NOMO-1 (cell line): Measurements from ENCODE around the gene INAFM2.

Experiments
- DNase-seq, 2 experiments: peaks; one replicate each; lab custom pipeline; 2025; ENCODE audit not compliant: unreplicated experiment in 2 of 2; lab: John Stamatoyannopoulos, UW

The INAFM2 gene

DNA sequence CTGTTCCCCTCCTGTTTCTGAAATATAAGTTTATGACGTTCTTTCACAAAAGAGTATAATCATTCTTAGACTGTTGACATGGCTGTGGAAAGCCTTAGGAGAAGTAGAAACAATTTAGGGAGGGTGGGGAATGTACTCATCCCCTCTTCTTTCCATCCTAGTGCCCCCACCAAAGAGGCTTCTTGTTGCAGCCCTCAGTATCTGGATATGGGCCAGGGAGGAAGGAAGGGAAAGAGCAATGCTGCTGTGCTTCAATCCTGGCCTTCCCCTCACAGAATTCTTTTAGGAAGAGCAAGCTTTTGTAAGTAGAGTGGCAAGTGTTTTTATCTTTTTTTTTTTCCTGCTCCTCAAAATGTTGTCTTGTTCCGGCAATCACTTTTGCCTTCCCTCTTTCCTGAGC is 1.7 kb downstream of the INAFM2 start:
- DNase-seq: peak in 1 of 2 experiments; percentile 2

DNA sequence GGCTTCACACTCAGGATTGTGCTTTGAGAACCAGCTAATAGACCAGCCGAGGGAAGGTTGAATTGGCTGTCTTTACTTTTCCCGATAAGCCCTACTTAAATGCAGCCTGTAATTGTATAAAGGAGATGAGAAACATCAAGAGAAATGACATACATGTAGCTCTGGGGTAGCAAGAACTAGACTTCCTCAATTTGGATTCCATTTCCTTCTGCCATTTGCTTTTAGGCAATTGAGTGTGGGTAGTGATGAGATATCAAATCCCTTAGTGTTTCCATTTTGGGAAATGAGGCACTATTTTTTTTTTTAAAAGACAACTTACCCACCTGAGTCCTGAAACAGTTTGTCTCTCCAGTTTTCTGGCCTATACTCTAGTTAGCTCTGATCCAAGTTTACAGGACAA is 2.2 kb downstream of the INAFM2 start:
- peak; percentile 23 to 34 for DNase-seq

DNA sequence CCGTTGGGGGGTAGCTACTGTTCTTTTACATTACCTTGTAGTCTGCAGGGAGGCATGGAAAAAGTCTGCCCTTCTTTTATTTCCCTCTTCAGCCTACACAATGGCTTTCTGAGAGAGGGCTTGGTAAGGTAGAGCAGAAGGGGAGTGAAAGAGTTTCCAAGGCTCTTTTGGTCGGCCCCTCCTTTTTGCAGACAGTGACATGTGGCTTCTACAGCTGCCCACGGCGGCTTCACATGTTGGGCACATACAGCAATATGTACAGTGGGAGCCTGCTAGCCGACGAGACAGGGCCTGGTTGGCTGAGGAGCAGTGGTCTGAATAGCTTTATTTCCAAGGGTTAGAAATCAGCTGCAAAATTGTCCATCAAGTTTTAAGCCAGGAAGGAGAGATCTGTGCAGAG is 4.0 kb downstream of the INAFM2 start:
- no peak for DNase-seq

DNA sequence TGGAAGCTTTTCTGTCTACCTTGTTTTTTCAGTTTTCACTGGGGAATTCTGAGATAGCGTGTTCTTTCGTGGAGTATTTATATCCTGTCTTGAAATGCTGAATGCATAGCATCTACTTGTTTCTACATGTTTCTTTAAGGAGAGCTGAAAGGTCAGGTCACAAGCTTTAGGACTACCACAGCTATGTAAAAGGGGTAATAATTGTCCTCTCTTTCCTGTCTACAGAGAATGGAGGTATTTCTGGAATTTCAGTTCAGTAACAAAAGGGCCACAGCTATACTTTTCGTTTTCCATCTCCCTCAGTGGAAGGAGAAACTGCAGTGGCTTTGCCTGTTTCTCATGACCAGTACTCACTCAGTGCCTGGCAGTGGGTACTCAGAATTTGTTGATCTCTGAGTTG is 4.7 kb downstream of the INAFM2 start:
- DNase-seq: no peak

DNA sequence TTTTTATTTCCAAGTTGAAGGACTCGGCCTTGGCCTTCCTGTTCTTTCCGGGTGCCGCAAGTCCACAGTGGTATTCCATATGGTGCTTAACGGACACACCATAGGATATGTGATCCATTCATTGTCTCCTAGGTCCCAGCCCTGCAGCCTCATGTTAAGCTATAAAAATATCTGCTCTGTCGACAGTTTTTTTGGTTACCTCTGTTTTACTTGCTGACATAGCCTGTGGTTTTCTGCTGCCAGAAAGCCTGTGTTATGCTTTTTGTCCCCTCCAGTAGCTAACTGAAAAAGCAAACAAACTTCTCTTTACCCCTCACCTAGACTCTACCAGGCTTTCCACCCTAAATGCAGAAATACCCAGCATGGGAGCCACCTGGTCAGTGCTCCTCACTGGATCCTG is 5.3 kb downstream of the INAFM2 start:
- DNase-seq: no peak

DNA sequence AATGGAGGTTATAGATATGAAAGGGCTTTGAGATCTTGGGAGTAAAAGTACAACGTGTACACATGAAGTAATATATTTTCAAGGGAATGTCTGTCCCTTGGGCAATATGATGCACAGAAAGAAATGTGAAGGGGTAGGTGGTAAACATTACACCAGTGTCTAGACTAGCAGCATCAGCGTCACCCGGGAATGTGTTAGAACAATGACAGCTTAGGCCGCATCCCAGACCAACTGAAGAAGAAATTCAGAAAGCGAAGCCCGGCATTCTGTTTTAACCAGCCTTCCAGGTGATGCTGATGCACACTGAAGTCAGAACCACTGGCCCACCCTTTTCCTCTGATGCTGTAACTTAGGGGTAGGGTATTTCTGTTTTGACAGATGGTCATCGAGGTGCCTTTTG is 6.3 kb downstream of the INAFM2 start:
- no peak for DNase-seq

DNA sequence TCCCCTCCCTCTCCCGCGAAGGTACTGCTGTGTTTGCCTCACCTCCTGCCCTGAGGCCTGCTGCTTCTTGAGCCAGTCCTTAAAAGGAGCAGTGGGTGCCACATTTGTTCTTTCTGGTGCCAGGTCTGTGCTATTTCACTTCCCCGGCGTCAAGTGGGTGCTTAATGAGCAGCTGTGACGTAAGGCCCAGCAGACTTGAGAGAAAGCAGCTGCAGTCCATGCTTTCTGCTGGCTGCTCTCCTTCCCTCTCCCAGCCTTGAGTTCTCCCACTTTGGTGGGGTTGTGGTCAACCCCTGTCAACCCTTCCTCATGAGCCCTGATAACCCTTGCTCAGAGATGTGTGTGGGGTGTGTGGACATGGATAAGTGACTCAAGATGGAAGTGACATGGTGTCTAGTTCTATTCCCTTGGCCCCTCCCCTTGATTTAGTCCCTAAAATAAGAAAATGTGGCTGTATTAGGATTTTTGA is 6.9 kb downstream of the INAFM2 start:
- no peak for DNase-seq

DNA sequence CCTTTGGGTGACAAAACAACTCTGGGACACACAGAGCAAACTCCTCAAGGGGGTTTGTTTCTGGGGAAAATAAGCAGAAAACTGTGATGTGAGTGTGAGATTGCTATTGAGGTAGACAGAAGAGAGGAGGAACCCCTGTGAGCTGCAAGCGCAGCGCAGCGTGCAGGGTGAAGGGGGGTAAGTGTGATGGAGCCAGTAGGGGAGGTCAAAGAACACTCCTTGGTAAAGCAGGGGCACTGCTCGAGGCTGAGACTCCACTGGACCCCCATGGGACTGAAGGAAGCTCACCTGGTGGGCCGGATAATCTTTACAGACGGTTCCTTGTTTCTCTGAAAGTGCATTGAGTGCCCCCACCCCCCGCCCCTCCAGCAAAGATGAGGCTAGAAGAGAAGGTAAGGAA is 7.5 kb downstream of the INAFM2 start:
- DNase-seq: no peak

DNA sequence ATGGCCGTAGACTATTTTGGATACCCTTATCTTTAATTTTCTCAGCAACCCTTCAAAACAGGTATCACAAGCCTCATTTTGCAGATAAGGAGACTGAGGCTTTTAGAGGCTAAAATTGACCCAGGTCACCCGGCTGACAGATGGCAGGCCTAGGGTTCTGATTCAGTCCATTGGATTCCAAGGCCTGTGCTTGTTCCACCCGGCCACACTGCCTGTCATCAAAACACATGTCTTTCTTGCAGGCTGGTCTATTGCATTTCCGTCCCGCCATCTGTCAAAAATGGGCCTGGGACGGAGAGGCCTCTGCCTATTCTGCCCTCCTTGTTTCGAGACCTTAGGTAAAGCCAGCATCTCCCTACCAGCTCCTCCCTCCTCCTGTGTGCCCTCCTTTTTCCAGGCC is 8.1 kb downstream of the INAFM2 start:
- no peak for DNase-seq

DNA sequence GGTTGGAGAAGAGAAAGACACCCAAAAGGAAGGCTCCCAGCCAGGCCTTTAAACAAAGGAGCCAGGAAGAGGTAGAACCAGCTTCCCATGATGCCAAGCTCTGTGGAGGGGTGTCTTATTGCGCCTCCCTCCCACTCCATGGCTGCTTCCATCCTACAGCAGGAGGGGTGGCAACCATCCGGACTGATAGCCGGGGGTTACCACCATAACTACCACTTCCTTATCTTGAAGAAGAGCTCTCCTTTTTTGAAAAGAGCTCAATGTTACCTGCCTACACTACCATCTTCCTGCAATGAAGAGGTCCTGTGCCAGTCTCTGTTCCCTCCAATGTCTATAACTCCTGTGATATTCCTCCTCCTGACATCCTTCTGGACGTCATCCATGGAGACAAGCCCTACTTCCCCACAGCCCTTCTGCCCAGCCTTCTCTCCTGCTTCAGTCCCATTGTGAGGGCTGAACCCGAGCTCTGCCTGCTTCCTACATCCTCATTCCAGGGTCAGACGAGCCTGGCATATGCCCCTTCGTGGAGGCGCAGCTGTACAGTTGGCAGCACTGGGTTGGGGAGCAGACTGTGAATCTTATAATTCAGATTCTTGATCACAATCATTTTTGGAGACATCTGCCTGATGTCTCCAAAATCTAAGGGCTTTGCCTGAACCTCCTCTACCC is 8.8 kb downstream of the INAFM2 start:
- no peak for DNase-seq

DNA sequence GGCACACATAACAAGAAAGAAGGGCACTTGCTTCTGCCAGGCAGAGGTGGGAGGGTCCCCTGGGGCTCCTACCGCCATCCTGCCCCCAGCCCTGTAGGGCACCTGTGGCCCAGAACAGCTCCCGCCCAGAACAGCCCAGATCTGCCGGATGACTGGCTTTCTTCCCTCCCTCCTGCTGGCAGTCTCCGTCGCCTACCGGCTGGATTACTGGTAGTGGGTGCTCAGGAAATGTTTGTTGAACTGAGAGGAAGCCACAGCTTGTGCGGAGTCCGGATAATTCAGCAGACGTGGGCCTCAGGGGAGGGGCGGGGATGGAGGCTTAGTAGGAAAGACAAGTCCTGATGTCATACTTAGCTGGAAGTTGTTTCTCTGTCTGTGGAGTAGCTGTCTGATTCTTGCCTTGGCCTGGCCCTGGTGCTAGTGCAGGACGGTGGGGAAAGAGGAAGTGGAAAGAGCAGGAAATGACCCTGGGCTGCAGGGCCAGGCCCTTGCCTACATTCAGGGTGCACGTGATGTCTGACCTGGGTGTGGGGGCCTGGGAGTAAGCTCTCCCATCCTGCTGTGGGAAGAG is 10.5 kb downstream of the INAFM2 start:
- peak; percentile 88 for DNase-seq

DNA sequence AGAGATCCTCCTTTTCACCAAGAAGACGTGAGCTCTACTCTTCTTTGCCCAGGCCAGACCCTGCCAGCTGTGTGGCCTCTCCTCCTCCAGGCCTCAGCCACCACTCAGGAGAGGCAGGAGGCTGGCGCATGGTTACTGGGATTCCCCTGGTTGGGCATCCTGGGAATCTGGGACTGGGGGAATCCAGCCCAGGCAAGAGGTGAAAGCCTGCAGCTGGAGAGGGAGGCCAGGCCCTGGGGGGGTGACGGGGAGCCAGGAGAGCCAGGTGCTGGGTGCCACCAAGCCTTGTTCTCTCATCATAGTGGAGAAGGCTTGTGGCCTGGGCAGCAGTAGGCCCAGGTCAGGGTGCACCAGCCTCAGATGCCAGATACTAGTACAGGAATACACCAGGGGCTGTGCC is 11.0 kb downstream of the INAFM2 start:
- DNase-seq: no peak

DNA sequence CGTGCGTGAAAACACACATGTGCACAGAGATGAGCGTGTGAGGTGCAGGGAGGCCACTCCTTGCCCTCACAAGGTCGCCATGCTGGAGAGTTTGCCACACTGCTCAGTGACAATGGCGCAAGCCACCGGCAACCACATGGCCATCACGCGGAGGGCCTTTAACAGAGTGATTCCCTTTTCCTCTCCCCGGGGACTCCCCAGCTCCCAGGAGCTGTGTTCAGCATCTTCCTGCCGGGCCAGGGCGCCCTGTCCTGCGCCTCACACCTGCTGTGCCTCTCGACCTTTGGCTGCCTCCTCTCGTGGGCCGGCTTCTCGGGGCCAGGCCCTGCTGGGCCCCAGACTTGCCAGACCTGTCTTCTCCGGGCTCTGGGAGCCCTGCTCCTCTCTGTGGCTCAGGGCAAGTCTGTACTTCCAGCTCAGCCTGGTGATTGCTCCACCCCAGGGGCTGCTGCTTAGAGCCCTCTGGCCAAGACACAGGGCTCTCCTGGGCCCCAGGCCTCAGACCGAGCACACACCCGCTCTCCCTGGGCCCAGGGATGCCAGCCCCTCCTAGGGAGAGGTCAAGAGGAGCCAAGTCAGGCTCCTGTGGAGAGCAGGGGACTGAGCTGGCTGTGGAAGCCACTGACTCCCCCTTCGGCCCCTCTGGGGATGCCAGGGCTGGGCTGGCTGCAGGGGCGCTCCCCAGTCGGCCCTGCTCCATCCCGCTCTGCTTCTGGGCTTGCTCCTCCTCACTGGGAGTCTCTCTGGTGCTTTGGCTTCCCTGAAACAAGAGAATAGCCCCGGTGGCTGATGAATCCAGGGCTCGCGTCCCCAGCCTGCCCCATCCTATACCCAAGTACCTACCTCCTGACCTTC is 11.7 kb downstream of the INAFM2 start:
- DNase-seq: no peak

DNA sequence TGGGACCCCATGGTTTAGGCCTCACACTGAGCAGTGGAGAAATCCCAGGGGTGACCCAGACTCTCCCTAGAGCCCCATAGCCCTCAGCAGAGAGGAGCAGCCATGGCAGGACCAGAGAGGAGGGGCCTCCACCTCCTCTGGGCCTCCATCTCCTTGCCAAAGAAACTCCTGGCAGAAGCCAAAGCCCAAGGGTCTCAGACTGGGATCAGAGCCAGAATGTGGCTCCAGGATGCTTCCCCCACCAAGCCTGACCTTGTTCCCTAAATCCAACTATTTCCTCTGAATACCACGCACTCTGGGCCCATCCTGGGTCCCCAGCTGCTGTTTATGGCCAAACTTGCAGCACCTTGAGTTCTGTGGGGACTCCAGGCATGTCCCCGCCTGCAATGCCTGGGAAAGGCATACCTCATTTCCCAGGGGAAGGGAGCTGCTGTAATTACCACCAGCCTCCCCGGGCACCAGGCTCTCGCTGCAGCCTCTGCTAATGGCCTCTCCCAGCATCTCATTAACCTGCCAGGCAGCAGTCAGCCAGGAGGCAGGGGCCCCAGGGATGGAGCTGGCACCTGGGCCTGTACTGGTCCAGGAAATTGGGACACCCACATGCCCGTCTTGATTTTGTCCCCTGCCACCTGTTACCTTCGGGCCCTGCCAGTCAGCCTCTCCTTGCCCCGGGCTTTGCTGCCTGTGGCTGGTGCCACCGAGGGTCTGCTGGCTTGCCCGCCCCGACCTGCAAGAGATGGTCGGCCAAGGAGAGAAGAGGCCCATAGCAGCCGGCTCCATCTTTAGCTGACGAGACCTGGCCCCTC is 12.6 kb downstream of the INAFM2 start:
- no peak for DNase-seq

DNA sequence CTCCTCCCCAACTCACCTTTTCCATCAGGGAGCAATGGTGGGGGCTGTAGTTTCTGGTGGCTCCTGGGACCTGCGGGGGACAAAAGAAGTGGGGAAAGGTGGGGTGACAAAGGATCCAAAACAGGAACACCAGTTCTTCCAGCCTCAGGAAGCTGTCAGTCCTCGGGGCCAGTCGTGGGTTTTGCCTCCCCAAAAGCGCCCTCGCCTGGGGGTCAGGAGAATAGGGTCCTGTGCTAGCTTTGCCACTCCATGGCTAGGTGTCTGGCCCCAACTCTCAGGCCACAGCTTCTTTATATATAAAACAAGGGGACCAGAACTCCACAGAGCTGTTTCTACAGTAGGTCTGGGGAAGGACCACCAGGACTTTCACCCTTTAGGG is 13.2 kb downstream of the INAFM2 start:
- DNase-seq: peak in 1 of 2 experiments; percentile 34

DNA sequence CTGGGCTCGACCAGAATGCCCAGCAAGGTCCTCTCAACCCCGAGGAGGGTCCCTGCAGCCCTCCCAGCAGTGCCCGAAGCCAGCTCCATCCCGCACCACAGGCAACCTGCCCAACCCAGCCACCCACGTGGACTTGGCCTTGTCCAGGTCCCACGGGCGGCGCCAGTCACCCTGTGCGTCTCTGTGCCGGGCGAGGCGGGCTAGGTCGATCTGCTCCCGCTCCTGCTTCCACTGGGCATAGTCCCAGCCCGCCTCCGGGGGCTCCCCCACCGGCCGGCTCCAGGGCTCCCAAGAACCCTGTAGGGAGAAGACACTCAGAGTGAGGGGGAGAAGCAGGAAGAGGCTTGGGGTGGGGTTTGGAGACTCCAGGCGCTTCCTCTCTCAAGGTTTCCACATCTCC is 14.1 kb downstream of the INAFM2 start:
- DNase-seq: no peak

DNA sequence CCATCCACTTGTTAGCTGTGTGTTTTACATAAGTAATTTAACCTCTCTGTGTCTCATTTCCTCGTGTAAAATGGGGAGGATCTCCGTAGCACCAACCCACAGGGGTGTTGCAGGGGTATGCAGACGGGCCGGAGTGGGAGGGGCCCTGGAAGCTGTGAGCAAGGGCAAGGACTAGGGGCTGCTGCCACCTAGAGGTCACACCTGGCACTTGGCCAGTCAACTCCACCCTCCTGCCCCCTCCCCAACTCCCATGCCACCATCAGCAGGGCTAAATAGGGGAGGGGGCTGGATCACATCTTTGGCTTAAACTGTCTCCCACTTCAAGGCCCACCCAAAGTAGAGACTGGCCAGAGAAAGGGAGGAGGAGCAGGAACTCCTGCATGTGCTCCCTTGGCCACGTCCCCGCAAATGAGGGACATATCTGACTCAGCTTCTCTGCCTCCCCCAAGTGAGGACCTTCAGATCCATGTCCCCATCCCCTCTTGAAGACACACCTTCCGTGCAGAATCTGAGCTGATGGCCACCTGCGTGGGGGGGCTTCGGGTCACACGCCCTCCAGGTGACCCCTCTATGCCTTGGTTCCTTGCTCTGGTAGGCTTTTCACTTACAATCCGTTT is 14.7 kb downstream of the INAFM2 start:
- peak; percentile 73 to 79 for DNase-seq

DNA sequence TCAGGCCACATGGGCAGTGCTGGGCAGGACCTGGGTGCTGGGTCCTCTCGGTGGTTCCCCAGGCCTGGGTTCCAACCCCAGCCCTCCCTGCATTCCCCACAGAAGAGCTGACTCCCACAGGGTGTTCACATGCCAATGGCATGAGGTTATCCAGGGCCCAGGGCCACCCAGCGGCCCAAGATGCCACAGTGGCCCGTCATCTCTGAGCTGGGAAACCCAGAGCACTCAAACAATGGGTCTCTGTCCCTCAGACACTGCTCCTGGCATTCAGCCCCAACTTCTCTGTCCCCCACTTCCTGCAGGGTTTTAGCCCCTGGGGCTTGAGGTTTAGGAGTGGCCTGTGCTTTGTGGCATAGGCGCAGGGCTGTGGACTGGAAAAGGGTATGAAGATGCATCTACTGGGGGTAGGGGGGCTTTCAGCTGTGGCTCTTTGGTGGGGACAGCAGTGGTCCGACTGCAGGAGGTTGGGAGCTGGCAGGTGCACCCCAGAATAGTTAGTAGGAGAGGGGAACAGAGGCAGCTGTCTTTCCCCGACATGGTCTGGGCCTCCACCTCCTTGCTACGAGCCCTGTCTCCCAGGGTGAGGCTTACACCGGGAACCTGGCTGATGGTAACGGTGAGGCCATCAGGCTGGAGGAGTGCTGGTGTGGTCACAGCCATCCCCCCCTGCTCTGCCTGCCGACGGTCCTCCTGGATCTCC is 15.6 kb downstream of the INAFM2 start:
- no peak for DNase-seq

DNA sequence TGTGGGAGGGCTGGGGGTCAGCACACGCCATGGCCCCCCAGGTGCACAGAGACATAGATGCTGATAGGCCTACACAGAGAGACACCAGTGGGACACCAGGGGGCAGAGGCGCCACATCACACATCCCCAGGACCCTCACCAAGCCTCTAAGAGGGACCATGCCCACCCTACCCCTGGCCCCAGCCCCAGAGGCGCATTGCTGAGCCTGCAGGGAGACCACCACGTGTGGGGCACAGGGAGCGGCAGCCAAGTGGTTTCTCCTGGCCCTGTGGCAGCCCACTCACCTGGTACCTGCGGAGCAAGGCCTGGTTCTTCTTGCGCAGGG is 16.1 kb downstream of the INAFM2 start:
- no peak for DNase-seq

DNA sequence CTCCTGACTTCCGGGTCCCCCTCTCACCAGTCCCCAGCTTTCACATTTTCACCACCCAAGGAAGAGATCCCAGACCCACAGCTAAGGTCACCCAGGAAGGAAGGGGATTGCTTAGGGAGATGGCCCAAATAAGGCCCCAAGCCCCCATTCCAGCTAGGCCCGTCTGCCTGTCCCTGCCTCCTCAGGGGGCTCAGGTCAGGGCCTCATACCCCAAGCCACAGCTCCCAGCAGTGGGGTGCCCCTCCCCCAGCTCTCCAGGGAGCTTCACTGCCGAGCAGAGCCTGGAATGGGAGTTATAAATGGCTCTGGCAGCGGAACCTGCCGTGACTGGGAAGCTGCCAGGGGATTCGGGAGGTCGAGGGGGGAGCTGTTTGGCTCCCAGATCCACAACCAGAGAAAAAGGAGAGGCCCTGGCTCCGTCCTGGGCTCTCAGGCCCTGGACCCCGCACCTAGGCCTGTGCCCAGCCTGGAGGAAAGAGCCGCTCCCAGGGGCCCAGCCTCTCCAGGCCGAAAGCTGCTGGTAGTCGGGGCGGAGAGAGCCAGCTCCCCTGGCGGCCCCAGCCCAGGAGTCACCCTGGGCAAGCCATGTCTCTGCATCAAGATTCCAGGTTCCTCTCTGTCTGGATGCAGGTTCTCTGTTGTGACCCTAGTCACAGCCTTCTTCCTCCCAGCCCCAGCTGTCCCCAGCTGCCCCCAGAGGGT is 16.7 kb downstream of the INAFM2 start:
- no peak for DNase-seq
